Measurements from ENCODE around the gene CHMP4B.

- TF ChIP-seq CTCF (IDR thresholded peaks at IDR 0.05): no peak
- no peak for TF ChIP-seq EP300 (IDR thresholded peaks at IDR 0.05)
- TF ChIP-seq POLR2AphosphoS5 (IDR thresholded peaks at IDR 0.05): no peak
Observed at GRCh38 chr20:33843854-33844253, 32.7 kb downstream of the CHMP4B start.
